HepG2 (cell line): ENCODE results near the gene NTN5. TPM values are rescaled to one million over a fixed set of nuclear protein-coding genes. Genes with fewer than 3 reads are reported as not detected.

ENCODE experiments used
- AHR ChIP-seq: IDR thresholded peaks from 2 replicates; pipeline ENCODE4 v1.6.1; 2018; ENCODE audit warnings: missing genetic modification reagents, missing compliant biosample characterization
- E2F2 ChIP-seq: sonication (generic); formaldehyde crosslinking; IDR thresholded peaks from 2 replicates; pipeline ENCODE4 v1.4.0; 2020; ENCODE audit warnings: missing genetic modification reagents, borderline replicate concordance
- EED ChIP-seq: sonication (generic); formaldehyde crosslinking; IDR thresholded peaks from 2 replicates; pipeline ENCODE4 v1.5.0; 2020; ENCODE audit warnings: mild to moderate bottlenecking, missing genetic modification reagents
- FOSL2 ChIP-seq: sonication (generic); formaldehyde crosslinking; IDR thresholded peaks from 2 replicates; pipeline ENCODE4 v1.4.0; 2020; ENCODE audit warnings: missing genetic modification reagents
- HDAC1 ChIP-seq: sonication (generic); formaldehyde crosslinking; IDR thresholded peaks from 2 replicates; pipeline ENCODE4 v1.5.1; 2020; ENCODE audit warnings: mild to moderate bottlenecking, missing genetic modification reagents
- HIVEP1 ChIP-seq: sonication (generic); formaldehyde crosslinking; IDR thresholded peaks from 2 replicates; pipeline ENCODE4 v1.4.0; 2020; ENCODE audit warnings: mild to moderate bottlenecking, missing genetic modification reagents
- HNF1A ChIP-seq, 2 experiments: sonication (generic) in 1 of 2; formaldehyde crosslinking in 1 of 2; IDR thresholded peaks; 2 replicates each; pipeline versions ENCODE4 v1.4.0 to v1.6.1; 2016 to 2020; ENCODE audit warnings: borderline replicate concordance in 1 of 2, low read depth in 1 of 2, mild to moderate bottlenecking in 1 of 2, missing genetic modification reagents in 1 of 2
- NPAS2 ChIP-seq: sonication (generic); formaldehyde crosslinking; IDR thresholded peaks from 2 replicates; pipeline ENCODE4 v1.8.0; 2022; ENCODE audit warnings: mild to moderate bottlenecking, missing genetic modification reagents, borderline replicate concordance
- PHF5A ChIP-seq: IDR thresholded peaks from one replicate; pipeline ENCODE4 v1.6.1; 2018; ENCODE audit warnings: low read depth, missing genetic modification reagents; ENCODE audit not compliant: unreplicated experiment
- PITX1 ChIP-seq: sonication (generic); formaldehyde crosslinking; IDR thresholded peaks from 2 replicates; pipeline ENCODE4 v1.5.1; 2020; ENCODE audit warnings: mild to moderate bottlenecking, missing genetic modification reagents
- PLSCR1 ChIP-seq: sonication (generic); formaldehyde crosslinking; IDR thresholded peaks from 2 replicates; pipeline ENCODE4 v1.5.0; 2020; ENCODE audit warnings: missing genetic modification reagents, mild to moderate bottlenecking, borderline replicate concordance
- SRSF4 ChIP-seq: fragments of 200-400 bp; formaldehyde crosslinking; IDR thresholded peaks from one replicate; pipeline ENCODE4 v1.6.1; 2018; ENCODE audit warnings: mild to moderate bottlenecking, low read depth, low read length, moderate library complexity; ENCODE audit not compliant: poor library complexity, severe bottlenecking
- TMF1 ChIP-seq: sonication (generic); formaldehyde crosslinking; IDR thresholded peaks from 2 replicates; pipeline ENCODE4 v1.8.1; 2022; ENCODE audit warnings: low read depth, missing genetic modification reagents
- ZBTB43 ChIP-seq: sonication (generic); formaldehyde crosslinking; conservative IDR thresholded peaks from 2 replicates; pipeline ENCODE4 v1.4.0; 2020; ENCODE audit warnings: missing genetic modification reagents
- ZC3H13 ChIP-seq: sonication (generic); formaldehyde crosslinking; IDR thresholded peaks from 2 replicates; pipeline ENCODE4 v1.8.1; 2023; ENCODE audit warnings: mild to moderate bottlenecking, missing genetic modification reagents, moderate library complexity
- ZFP36L1 ChIP-seq: sonication (generic); formaldehyde crosslinking; IDR thresholded peaks from 2 replicates; pipeline ENCODE4 v1.8.0; 2022; ENCODE audit warnings: mild to moderate bottlenecking, missing genetic modification reagents, moderate library complexity
- ZMAT5 ChIP-seq: sonication (generic); formaldehyde crosslinking; IDR thresholded peaks from 2 replicates; pipeline ENCODE4 v1.5.0; 2020; ENCODE audit warnings: mild to moderate bottlenecking, low read depth, missing genetic modification reagents, borderline replicate concordance
- ZNF160 ChIP-seq: sonication (generic); formaldehyde crosslinking; IDR thresholded peaks from 2 replicates; pipeline ENCODE4 v1.8.0; 2022; ENCODE audit warnings: mild to moderate bottlenecking, inconsistent platforms, missing genetic modification reagents
- ZNF207 ChIP-seq: fragments of 450-650 bp; IDR thresholded peaks from 2 replicates; pipeline ENCODE4 v1.6.1; 2016; ENCODE audit warnings: antibody characterized with exemption, borderline replicate concordance
- ZNF781 ChIP-seq: sonication (generic); formaldehyde crosslinking; IDR thresholded peaks from 2 replicates; pipeline ENCODE4 v1.5.1; 2020; ENCODE audit warnings: borderline replicate concordance, mild to moderate bottlenecking, missing genetic modification reagents; ENCODE audit errors: not compliant biosample characterization
- polyA plus RNA-seq, 8 experiments: library from polyadenylated mRNA; depleted of rRNA in 3 of 8; stranded (reverse) in 7 of 8; unstranded in 1 of 8; fragments of >200 nt; fragmentation: Illumina TruSeq in 4 of 8; extraction: Trizol in 4 of 8; gene quantifications; 2 replicates each; pipeline versions ENCODE4 v1.2.1 to v1.2.3, GENCODE V29; 2011 to 2016; ENCODE audit warnings: low read depth in 4 of 8, missing spikeins in 1 of 8, mixed read lengths in 1 of 8; ENCODE audit not compliant: insufficient read depth in 1 of 8
- total RNA-seq, 5 experiments: library from RNA; depleted of rRNA; stranded (reverse); fragments of >200 nt; fragmentation: Illumina TruSeq; extraction: Trizol; gene quantifications; 2 replicates each; pipeline ENCODE4 v1.2.3, GENCODE V29; 2016; ENCODE audit warnings: low read depth in 1 of 5

The NTN5 gene
- total and polyA plus RNA-seq, 2 of the 13 experiments (the other 11 are each of a cell fraction or from before 2014, with no cell fraction given) = 0.05 TPM; not detected in 1

- TF ChIP-seq HNF1A (IDR thresholded peaks at IDR 0.05; ENCODE audit: low read depth) (no peak), HNF1A (CRISPR knock-in tag; IDR thresholded peaks at IDR 0.05; ENCODE audit: borderline replicate concordance) (peak; percentile 59; the same call in 1 of the 2 replicates), ZBTB43 (CRISPR knock-in tag) (no peak; the same call in 1 of the 2 replicates), TMF1 (CRISPR knock-in tag) (peak; percentile 85), PHF5A (CRISPR knock-in tag) (no peak), FOSL2 (CRISPR knock-in tag) (peak; percentile 40; the same call in 1 of the 2 replicates), NPAS2 (CRISPR knock-in tag) (peak; percentile 97), AHR (peak; percentile 69; the same call in 1 of the 2 replicates), ZNF207 (no peak), SRSF4 (no peak), PLSCR1 (CRISPR knock-in tag) (no peak), HDAC1 (CRISPR knock-in tag) (peak; percentile 50), HIVEP1 (CRISPR knock-in tag) (no peak), PITX1 (CRISPR knock-in tag) (no peak), ZNF160 (CRISPR knock-in tag) (peak; percentile 48; the same call in 1 of the 2 replicates), ZC3H13 (CRISPR knock-in tag) (peak; percentile 91; the same call in 1 of the 2 replicates), ZNF781 (no peak), E2F2 (CRISPR knock-in tag) (no peak), EED (CRISPR knock-in tag) (no peak), ZMAT5 (CRISPR knock-in tag) (no peak), ZFP36L1 (CRISPR knock-in tag) (no peak)
Observed at GRCh38 chr19:48634424-48635262, 38.2 kb downstream of the NTN5 start (continued).
